ENCODE results near the gene HAUS8.

DNA sequence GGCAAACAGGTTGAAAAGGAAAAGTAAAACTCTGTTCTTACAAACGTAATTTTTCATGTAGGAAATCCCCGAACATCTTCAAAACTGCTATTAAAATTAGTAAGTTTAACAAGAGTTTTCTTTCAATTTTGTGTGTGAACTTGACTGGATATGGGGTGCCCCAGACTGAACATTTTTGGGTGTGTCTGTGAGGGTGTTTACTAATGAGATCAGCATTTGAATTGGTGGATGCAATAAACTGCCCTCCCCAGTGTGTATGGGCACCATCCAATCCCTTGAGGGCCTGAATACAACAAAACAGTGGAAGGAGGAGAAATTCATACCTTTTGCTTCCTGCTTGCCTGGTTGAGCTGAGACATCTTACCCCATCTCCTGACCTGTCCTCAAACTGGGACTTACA is 11.8 kb downstream of the HAUS8 start:
- no peak for TF ChIP-seq POLR2A (IDR thresholded peaks at IDR 0.05; ENCODE audit: low read depth, low read length)
- TF ChIP-seq POLR2AphosphoS5 (IDR thresholded peaks at IDR 0.05; ENCODE audit: low read depth, low read length): no peak
- TF ChIP-seq TAF1 (IDR thresholded peaks at IDR 0.05; ENCODE audit: low read depth, low read length): no peak
- TF ChIP-seq PAX5 (IDR thresholded peaks at IDR 0.05; ENCODE audit: insufficient read depth, low read length, severe bottlenecking): no peak
- no peak for TF ChIP-seq POU2F2 (IDR thresholded peaks at IDR 0.05; ENCODE audit: low read depth, low read length)
